Activated CD4-positive, alpha-beta T cell treated with anti-CD3 and anti-CD28 coated beads for 36 hours (primary cell): ENCODE results near the gene MED22. TPM values are rescaled to one million over a fixed set of nuclear protein-coding genes. Genes with fewer than 3 reads are reported as not detected.
"Not testable (repeated sequence)": the region's sequence is repeated elsewhere in the genome, so short reads cannot be mapped to it uniquely, and the experiment has no call there.

Experiments used
- ATAC-seq: fragments of 200-7000 bp; cut with Tn5 transposase; one replicate; pipeline ENCODE4 v1.10.0; 2021; ENCODE audit warnings: mild to moderate bottlenecking, moderate library complexity
- CTCF ChIA-PET: fragments of 350-600 bp; sonication (Branson Sonifier 250); formaldehyde crosslinking; loops from one replicate; lab custom pipeline; 2021; ENCODE audit warnings: antibody characterized with exemption; lab: Charles Lee
- POLR2A ChIA-PET: fragments of 350-600 bp; sonication (Branson Sonifier 250); formaldehyde crosslinking; loops from one replicate; lab custom pipeline; 2021; ENCODE audit warnings: antibody characterized with exemption, inconsistent platforms; lab: Charles Lee
- DNase-seq: peaks from one replicate; pipeline ENCODE4 v3.0.0-alpha.2; 2020
- H3K27ac Mint-ChIP-seq: one replicate; pipeline ENCODE4 v1.8.0; 2021; ENCODE audit warnings: mixed read lengths
- H3K27me3 Mint-ChIP-seq: one replicate; pipeline ENCODE4 v1.8.0; 2021; ENCODE audit warnings: mixed read lengths
- H3K36me3 Mint-ChIP-seq: one replicate; pipeline ENCODE4 v1.8.0; 2021; ENCODE audit warnings: low read depth, mixed read lengths
- H3K4me1 Mint-ChIP-seq: one replicate; pipeline ENCODE4 v1.8.0; 2021; ENCODE audit warnings: mixed read lengths
- H3K4me3 Mint-ChIP-seq: one replicate; pipeline ENCODE4 v1.8.0; 2021; ENCODE audit warnings: mild to moderate bottlenecking, moderate library complexity, mixed read lengths
- H3K9me3 Mint-ChIP-seq: one replicate; pipeline ENCODE4 v1.8.0; 2021; ENCODE audit warnings: low read depth, mixed read lengths
- intact Hi-C, 2 experiments: fragments of 100-400 bp; cut with DNase I in 1 of 2; cut with micrococcal nuclease in 1 of 2; formaldehyde crosslinking; loops; one replicate each; pipeline versions ENCODE4 v1.14.2 to v1.15.1; 2022 to 2024; cut with DNase I, micrococcal nuclease
- total RNA-seq, 2 experiments: library from RNA; stranded (reverse); gene quantifications; one replicate each; pipeline ENCODE4 v1.2.3, GENCODE V29; 2021

The MED22 gene
- total RNA-seq, 2 experiments from 2014 or later = 22.9 to 26.4 TPM

GRCh38 chr9:133299996-133300395 lies 47.9 kb downstream of the MED22 start:
- H3K4me3 Mint-ChIP-seq, H3K27ac Mint-ChIP-seq, DNase-seq, POLR2A ChIA-PET, ATAC-seq, H3K27me3 Mint-ChIP-seq, intact Hi-C loops, H3K36me3 Mint-ChIP-seq, H3K9me3 Mint-ChIP-seq, CTCF ChIA-PET, H3K4me1 Mint-ChIP-seq: not testable (repeated sequence)

GRCh38 chr9:133294257-133294656 lies 53.7 kb downstream of the MED22 start:
- Mint-ChIP-seq H3K4me1 (no peaks in the 10 kb centered on the region), H3K27me3 (peaks cover 15% of the 10 kb centered on the region), H3K9me3 (peaks cover 15% of the 10 kb centered on the region), H3K27ac (no peak overlapping the region), H3K4me3 (no peak overlapping the region), H3K36me3 (no peaks in the 10 kb centered on the region)
- ATAC-seq (no peak), DNase-seq (no peak)
- POLR2A ChIA-PET = no interaction called here
- intact Hi-C loops = loop anchor here in 1 of 2 experiments (5.0 kb wide), 1 partner anchor 38 kb away; no protein-coding TSS in a partner anchor
- CTCF ChIA-PET = interaction anchor here (0.8 kb wide), 1 partner anchor 23 kb away, joined by 3 read pairs; no protein-coding TSS in a partner anchor

- Mint-ChIP-seq H3K27ac (no peak overlapping the region), H3K4me3 (no peak overlapping the region), H3K9me3 (peaks cover 17% of the 10 kb centered on the region), H3K36me3 (no peaks in the 10 kb centered on the region), H3K4me1 (no peaks in the 10 kb centered on the region), H3K27me3 (peaks cover 15% of the 10 kb centered on the region)
- ATAC-seq (no peak), DNase-seq (no peak)
- intact Hi-C loops = loop anchor here in 1 of 2 experiments (5.0 kb wide), 1 partner anchor 41 kb away; no protein-coding TSS in a partner anchor
- CTCF ChIA-PET = interaction anchor here (0.5 to 1.6 kb wide), 2 partner anchors 15 to 103 kb away, joined by 3 to 8 read pairs; no protein-coding TSS in a partner anchor
- POLR2A ChIA-PET = no interaction called here
Measured at GRCh38 chr9:133290751-133291302, 57.1 kb downstream of the MED22 start.

Other genes with a start within 250 kb of the MED22 start
- gene RALGDS, start 226.9 kb downstream of the MED22 start, total RNA-seq = 10 to 100 TPM; 65.1 to 78.6 TPM
- 1 to 10 TPM; 3.8 to 4.8 TPM for gene GBGT1, start 184.2 kb downstream of the MED22 start, total RNA-seq
- gene OBP2B, start 138.9 kb downstream of the MED22 start, total RNA-seq = not detected
- gene ABO, start 72.9 kb downstream of the MED22 start, total RNA-seq = under 1 TPM in 1 of 2 experiments, not detected in 1; 0.09 TPM
- gene SURF6, start 11.9 kb downstream of the MED22 start, total RNA-seq = 10 to 100 TPM; 22.4 to 24.3 TPM
- 1,000 to 10,000 TPM; 3,179 to 3,246 TPM for gene RPL7A, start 87 bp upstream of the MED22 start, total RNA-seq
- 10 to 100 TPM; 17.4 to 29.1 TPM for gene SURF1, start 8.4 kb upstream of the MED22 start, total RNA-seq
- 10 to 100 TPM; 17.3 to 21.8 TPM for gene SURF2, start 8.4 kb upstream of the MED22 start, total RNA-seq
- gene SURF4, start 27.9 kb upstream of the MED22 start, total RNA-seq = 100 to 1,000 TPM; 283 to 349 TPM
- under 1 TPM; 0.40 to 0.82 TPM for gene STKLD1, start 28.2 kb upstream of the MED22 start, total RNA-seq
- gene REXO4, start 69.9 kb upstream of the MED22 start, total RNA-seq = 10 to 100 TPM; 25.9 to 34.3 TPM
- gene ADAMTS13, start 74.2 kb upstream of the MED22 start, total RNA-seq = 1 to 10 TPM; 1.7 to 2.5 TPM
- gene CACFD1, start 111.8 kb upstream of the MED22 start, total RNA-seq = under 1 TPM; 0.87 to 0.90 TPM
- 1 to 10 TPM; 1.6 to 1.9 TPM for gene SLC2A6, start 131.0 kb upstream of the MED22 start, total RNA-seq
- gene MYMK, start 176.8 kb upstream of the MED22 start, total RNA-seq = not detected
- under 1 TPM; 0.11 to 0.32 TPM for gene ADAMTSL2, start 186.6 kb upstream of the MED22 start, total RNA-seq